Spleen (tissue), 7 donors: ENCODE measurements around the gene PIAS4.

ENCODE experiments used
- POLR2A ChIP-seq, 3 donors: fragments of 450-650 bp; IDR thresholded peaks; one replicate each; pipeline ENCODE4 v1.5.1; 2017; ENCODE audit warnings: antibody characterized with exemption in 3 of 3, mild to moderate bottlenecking in 1 of 3
- POLR2AphosphoS5 ChIP-seq, 3 donors: sonication (generic); formaldehyde crosslinking; IDR thresholded peaks; one replicate each; pipeline ENCODE4 v1.5.1; 2017; ENCODE audit warnings: antibody characterized with exemption in 3 of 3
- TF ChIP-seq, protein P1 (sequence below), 11 experiments: fragments of 200-600 bp in 7 of 11; fragments of 450-650 bp in 4 of 11; sonication (generic) in 4 of 11; IDR thresholded peaks in 8 of 11; conservative IDR thresholded peaks in 3 of 11; 1 replicate in 7 of 11; 2 replicates in 4 of 11; pipeline versions ENCODE4 v1.4.0 to v1.8.0; 2016 to 2021; ENCODE audit warnings: antibody characterized with exemption in 11 of 11, inconsistent platforms in 4 of 11, mild to moderate bottlenecking in 1 of 11
- donor health status: DM: no; HTN: no; CAD: no; lungs with moderate emphysema.
- donor health status: DM: no; HTN: no; CAD: no.
- donor health status: DM: no; HTN: no; CAD: no.

DNA sequence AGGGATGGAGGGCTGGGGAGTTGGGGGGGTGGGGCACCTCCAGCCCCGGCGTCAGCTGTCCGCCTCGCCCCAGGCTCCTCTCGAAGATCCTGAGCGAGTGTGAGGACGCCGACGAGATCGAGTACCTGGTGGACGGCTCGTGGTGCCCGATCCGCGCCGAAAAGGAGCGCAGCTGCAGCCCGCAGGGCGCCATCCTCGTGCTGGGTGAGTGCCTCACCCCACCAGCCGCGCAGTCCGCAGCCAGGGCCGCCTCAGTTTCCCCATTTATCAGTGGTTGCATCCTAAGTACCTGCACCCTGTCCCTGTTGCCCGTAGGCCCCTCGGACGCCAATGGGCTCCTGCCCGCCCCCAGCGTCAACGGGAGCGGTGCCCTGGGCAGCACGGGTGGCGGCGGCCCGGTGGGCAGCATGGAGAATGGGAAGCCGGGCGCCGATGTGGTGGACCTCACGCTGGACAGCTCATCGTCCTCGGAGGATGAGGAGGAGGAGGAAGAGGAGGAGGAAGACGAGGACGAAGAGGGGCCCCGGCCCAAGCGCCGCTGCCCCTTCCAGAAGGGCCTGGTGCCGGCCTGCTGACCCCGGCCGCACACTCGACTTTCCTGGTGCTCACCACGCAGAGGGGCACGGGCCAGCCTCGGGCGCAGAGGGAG is 29.9 kb downstream of the PIAS4 start:
- TF ChIP-seq POLR2AphosphoS5 (IDR thresholded peaks at IDR 0.05), result peak in 2 of 3 donors; percentile 35 to 75
- TF ChIP-seq, protein P1, sequence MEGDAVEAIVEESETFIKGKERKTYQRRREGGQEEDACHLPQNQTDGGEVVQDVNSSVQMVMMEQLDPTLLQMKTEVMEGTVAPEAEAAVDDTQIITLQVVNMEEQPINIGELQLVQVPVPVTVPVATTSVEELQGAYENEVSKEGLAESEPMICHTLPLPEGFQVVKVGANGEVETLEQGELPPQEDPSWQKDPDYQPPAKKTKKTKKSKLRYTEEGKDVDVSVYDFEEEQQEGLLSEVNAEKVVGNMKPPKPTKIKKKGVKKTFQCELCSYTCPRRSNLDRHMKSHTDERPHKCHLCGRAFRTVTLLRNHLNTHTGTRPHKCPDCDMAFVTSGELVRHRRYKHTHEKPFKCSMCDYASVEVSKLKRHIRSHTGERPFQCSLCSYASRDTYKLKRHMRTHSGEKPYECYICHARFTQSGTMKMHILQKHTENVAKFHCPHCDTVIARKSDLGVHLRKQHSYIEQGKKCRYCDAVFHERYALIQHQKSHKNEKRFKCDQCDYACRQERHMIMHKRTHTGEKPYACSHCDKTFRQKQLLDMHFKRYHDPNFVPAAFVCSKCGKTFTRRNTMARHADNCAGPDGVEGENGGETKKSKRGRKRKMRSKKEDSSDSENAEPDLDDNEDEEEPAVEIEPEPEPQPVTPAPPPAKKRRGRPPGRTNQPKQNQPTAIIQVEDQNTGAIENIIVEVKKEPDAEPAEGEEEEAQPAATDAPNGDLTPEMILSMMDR (IDR thresholded peaks at IDR 0.05 in 8 of 11, conservative IDR thresholded peaks at IDR 0.05 in 3 of 11), result no peak
- TF ChIP-seq POLR2A (IDR thresholded peaks at IDR 0.05), result no peak
